ENCODE data around the gene PKHD1.

DNA sequence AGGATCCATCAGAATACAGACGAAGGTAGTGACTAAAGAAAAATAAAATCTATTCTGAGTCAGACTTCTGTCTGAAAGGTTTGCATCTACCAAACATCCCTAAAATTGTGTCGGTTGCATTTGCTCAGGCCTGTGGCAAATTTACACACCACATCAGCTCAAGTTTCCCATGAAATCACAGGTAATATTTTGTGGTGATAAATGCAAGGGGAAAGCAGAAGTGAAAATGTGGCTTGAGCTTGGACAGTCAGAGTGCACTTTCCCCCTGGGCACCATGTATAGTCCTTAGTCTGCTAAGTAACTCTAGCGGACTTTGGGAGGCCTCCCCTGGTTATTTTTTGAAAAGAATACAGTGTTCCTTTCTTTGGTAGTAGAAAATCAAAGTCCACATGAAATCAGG lies 159.1 kb downstream of the PKHD1 start:
- TF ChIP-seq SIN3A (IDR thresholded peaks at IDR 0.05; ENCODE audit: borderline replicate concordance, insufficient read depth, low read depth, low read length) (no peak), POLR2AphosphoS5 (IDR thresholded peaks at IDR 0.05; ENCODE audit: low read depth, low read length) (no peak)
- TF ChIP-seq, protein P1, sequence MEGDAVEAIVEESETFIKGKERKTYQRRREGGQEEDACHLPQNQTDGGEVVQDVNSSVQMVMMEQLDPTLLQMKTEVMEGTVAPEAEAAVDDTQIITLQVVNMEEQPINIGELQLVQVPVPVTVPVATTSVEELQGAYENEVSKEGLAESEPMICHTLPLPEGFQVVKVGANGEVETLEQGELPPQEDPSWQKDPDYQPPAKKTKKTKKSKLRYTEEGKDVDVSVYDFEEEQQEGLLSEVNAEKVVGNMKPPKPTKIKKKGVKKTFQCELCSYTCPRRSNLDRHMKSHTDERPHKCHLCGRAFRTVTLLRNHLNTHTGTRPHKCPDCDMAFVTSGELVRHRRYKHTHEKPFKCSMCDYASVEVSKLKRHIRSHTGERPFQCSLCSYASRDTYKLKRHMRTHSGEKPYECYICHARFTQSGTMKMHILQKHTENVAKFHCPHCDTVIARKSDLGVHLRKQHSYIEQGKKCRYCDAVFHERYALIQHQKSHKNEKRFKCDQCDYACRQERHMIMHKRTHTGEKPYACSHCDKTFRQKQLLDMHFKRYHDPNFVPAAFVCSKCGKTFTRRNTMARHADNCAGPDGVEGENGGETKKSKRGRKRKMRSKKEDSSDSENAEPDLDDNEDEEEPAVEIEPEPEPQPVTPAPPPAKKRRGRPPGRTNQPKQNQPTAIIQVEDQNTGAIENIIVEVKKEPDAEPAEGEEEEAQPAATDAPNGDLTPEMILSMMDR (IDR thresholded peaks at IDR 0.05): no peak
